ENCODE measurements around the gene CYP2C18.
"Not testable (repeated sequence)": the region's sequence is repeated elsewhere in the genome, so short reads cannot be mapped to it uniquely, and the experiment has no call there.

Gene CYP2C18

GRCh38 chr10:94683214-94684054 is at the start of gene CYP2C18:
TSS of gene CYP2C18 (plus strand) at chr10:94683729. CDS start at chr10:94683820, 91 bp downstream.
- TF ChIP-seq ZFX (IDR thresholded peaks at IDR 0.05), result no peak
- TF ChIP-seq CTCF (conservative IDR thresholded peaks at IDR 0.05), result no peak
- no peak within 1 kb of the TSS for H3K27ac ChIP-seq

GRCh38 chr10:94638097-94638496 is 45.4 kb upstream of the CYP2C18 start:
- not testable (repeated sequence) for H3K27ac ChIP-seq

GRCh38 chr10:94639902-94640301 is 43.6 kb upstream of the CYP2C18 start:
- no peak overlapping the region for H3K27ac ChIP-seq
- TF ChIP-seq CTCF (conservative IDR thresholded peaks at IDR 0.05) (no peak), ZFX (IDR thresholded peaks at IDR 0.05) (no peak)

- H3K27ac ChIP-seq, result no peak overlapping the region
- TF ChIP-seq CTCF (conservative IDR thresholded peaks at IDR 0.05) (no peak), ZFX (IDR thresholded peaks at IDR 0.05) (no peak)
Observed at GRCh38 chr10:94640562-94640961, 43.0 kb upstream of the CYP2C18 start.

GRCh38 chr10:94641480-94641879 is 42.0 kb upstream of the CYP2C18 start:
- no peak overlapping the region for H3K27ac ChIP-seq
- TF ChIP-seq ZFX (IDR thresholded peaks at IDR 0.05) (no peak), CTCF (conservative IDR thresholded peaks at IDR 0.05) (no peak)

- H3K27ac ChIP-seq, result no peak overlapping the region
- TF ChIP-seq ZFX (IDR thresholded peaks at IDR 0.05) (no peak), CTCF (conservative IDR thresholded peaks at IDR 0.05) (no peak)
Observed at GRCh38 chr10:94644352-94644751, 39.2 kb upstream of the CYP2C18 start.

GRCh38 chr10:94645285-94645684 is 38.2 kb upstream of the CYP2C18 start:
- no peak overlapping the region for H3K27ac ChIP-seq
- no peak for TF ChIP-seq CTCF (conservative IDR thresholded peaks at IDR 0.05)
- TF ChIP-seq ZFX (IDR thresholded peaks at IDR 0.05), result no peak

GRCh38 chr10:94655201-94655600 is 28.3 kb upstream of the CYP2C18 start:
- H3K27ac ChIP-seq, result not testable (repeated sequence)

- H3K27ac ChIP-seq, result not testable (repeated sequence)
Observed at GRCh38 chr10:94663061-94663460, 20.5 kb upstream of the CYP2C18 start.

All from C4-2B (cell line).